Activated CD4-positive, alpha-beta T cell treated with anti-CD3 and anti-CD28 coated beads for 36 hours (primary cell): Measurements from ENCODE around the gene CADM4. TPM values are rescaled to one million over a fixed set of nuclear protein-coding genes. Genes with fewer than 3 reads are reported as not detected.

Experiments
- ATAC-seq: fragments of 200-7000 bp; cut with Tn5 transposase; one replicate; pipeline ENCODE4 v1.10.0; 2021; ENCODE audit warnings: mild to moderate bottlenecking, moderate library complexity
- CTCF ChIA-PET: fragments of 350-600 bp; sonication (Branson Sonifier 250); formaldehyde crosslinking; loops from one replicate; lab custom pipeline; 2021; ENCODE audit warnings: antibody characterized with exemption; lab: Charles Lee
- POLR2A ChIA-PET: fragments of 350-600 bp; sonication (Branson Sonifier 250); formaldehyde crosslinking; loops from one replicate; lab custom pipeline; 2021; ENCODE audit warnings: antibody characterized with exemption, inconsistent platforms; lab: Charles Lee
- DNase-seq: peaks from one replicate; pipeline ENCODE4 v3.0.0-alpha.2; 2020
- H3K27ac Mint-ChIP-seq: one replicate; pipeline ENCODE4 v1.8.0; 2021; ENCODE audit warnings: mixed read lengths
- H3K27me3 Mint-ChIP-seq: one replicate; pipeline ENCODE4 v1.8.0; 2021; ENCODE audit warnings: mixed read lengths
- H3K36me3 Mint-ChIP-seq: one replicate; pipeline ENCODE4 v1.8.0; 2021; ENCODE audit warnings: low read depth, mixed read lengths
- H3K4me1 Mint-ChIP-seq: one replicate; pipeline ENCODE4 v1.8.0; 2021; ENCODE audit warnings: mixed read lengths
- H3K4me3 Mint-ChIP-seq: one replicate; pipeline ENCODE4 v1.8.0; 2021; ENCODE audit warnings: mild to moderate bottlenecking, moderate library complexity, mixed read lengths
- H3K9me3 Mint-ChIP-seq: one replicate; pipeline ENCODE4 v1.8.0; 2021; ENCODE audit warnings: low read depth, mixed read lengths
- intact Hi-C, 2 experiments: fragments of 100-400 bp; cut with DNase I in 1 of 2; cut with micrococcal nuclease in 1 of 2; formaldehyde crosslinking; loops; one replicate each; pipeline versions ENCODE4 v1.14.2 to v1.15.1; 2022 to 2024; cut with DNase I, micrococcal nuclease
- total RNA-seq, 2 experiments: library from RNA; stranded (reverse); gene quantifications; one replicate each; pipeline ENCODE4 v1.2.3, GENCODE V29; 2021

CADM4 gene
- total RNA-seq, 2 experiments from 2014 or later: 0.53 to 0.61 TPM

DNA sequence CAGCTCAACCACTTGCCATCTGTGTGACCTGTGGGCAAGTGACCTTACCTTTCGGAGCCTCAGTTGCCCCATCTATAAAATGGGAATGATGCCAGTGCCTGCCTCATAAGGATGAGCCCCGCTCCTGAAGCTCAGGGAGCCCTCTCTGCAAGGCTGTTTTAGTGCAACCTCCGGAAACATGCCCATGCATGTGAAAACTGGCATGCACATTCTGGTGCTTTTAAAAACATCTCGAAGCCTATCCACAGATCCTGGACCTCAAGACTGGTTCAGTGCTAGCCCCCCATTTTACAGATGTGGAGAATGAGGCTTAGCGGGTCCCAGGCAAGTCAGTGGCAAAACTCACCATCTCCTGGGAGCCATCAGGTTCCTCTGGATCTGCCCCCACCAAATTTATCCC lies 5.6 kb downstream of the CADM4 start:
- no peaks in the 10 kb centered on the region for H3K9me3 Mint-ChIP-seq
- H3K36me3 Mint-ChIP-seq: no peaks in the 10 kb centered on the region
- no peak overlapping the region for H3K27ac Mint-ChIP-seq
- peaks cover 14% of the 10 kb centered on the region for H3K27me3 Mint-ChIP-seq
- CTCF ChIA-PET: no interaction called here
- ATAC-seq (no peak), DNase-seq (no peak)
- POLR2A ChIA-PET: no interaction called here
- intact Hi-C loops: no loop called here
- peaks cover 4% of the 10 kb centered on the region for H3K4me1 Mint-ChIP-seq
- no peak overlapping the region for H3K4me3 Mint-ChIP-seq

DNA sequence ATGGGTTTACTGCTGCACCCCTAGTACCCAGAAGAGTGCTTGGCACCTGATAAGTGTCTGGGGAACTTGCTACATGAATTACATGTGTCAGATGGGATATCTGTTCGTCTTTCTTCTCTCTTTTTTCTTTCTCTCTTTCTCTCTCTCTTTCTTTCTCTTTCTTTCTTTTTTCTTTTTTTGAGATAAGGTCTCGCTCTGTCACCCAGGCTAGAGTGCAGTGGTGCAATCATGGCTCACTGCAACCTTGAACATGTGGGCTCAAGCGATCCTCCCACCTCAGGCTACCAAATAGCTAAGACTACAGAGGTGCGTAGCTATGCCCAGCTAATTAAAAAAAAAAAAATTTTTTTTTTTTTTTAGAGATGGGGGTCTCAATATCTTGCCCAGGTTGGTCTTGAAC lies 6.1 kb downstream of the CADM4 start:
- Mint-ChIP-seq H3K4me1 (no peaks in the 10 kb centered on the region), H3K27ac (no peak overlapping the region), H3K36me3 (no peaks in the 10 kb centered on the region), H3K4me3 (no peak overlapping the region), H3K27me3 (peaks cover 8% of the 10 kb centered on the region), H3K9me3 (no peaks in the 10 kb centered on the region)
- DNase-seq: no peak
- CTCF ChIA-PET: no interaction called here
- POLR2A ChIA-PET: no interaction called here
- intact Hi-C loops: no loop called here
- ATAC-seq: no peak

DNA sequence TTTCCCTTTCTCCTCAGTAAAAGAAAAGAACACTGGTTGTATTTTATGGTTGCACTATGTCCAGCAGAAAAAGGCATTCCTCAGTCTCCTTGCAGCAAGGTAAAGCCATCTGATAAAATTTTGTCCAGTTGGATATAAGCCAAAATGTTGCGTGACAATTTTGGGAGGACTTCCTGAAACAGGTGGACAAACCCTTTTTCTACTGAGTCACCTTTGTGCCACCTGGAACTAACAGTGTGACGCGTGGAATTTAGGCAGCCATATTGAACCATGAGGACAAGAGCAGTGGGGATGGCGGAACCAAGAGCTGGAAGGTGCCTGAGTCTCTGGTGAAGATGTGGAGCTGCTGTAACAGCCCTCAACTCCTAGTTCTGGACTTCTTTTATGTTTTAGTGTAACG lies 8.2 kb downstream of the CADM4 start:
- intact Hi-C loops: no loop called here
- ATAC-seq (no peak), DNase-seq (no peak)
- no peaks in the 10 kb centered on the region for H3K36me3 Mint-ChIP-seq
- H3K9me3 Mint-ChIP-seq: no peaks in the 10 kb centered on the region
- H3K4me1 Mint-ChIP-seq: no peaks in the 10 kb centered on the region
- H3K27ac Mint-ChIP-seq: no peak overlapping the region
- ChIA-PET CTCF (no interaction called here), POLR2A (no interaction called here)
- H3K27me3 Mint-ChIP-seq: peaks cover 5% of the 10 kb centered on the region
- H3K4me3 Mint-ChIP-seq: no peak overlapping the region

DNA sequence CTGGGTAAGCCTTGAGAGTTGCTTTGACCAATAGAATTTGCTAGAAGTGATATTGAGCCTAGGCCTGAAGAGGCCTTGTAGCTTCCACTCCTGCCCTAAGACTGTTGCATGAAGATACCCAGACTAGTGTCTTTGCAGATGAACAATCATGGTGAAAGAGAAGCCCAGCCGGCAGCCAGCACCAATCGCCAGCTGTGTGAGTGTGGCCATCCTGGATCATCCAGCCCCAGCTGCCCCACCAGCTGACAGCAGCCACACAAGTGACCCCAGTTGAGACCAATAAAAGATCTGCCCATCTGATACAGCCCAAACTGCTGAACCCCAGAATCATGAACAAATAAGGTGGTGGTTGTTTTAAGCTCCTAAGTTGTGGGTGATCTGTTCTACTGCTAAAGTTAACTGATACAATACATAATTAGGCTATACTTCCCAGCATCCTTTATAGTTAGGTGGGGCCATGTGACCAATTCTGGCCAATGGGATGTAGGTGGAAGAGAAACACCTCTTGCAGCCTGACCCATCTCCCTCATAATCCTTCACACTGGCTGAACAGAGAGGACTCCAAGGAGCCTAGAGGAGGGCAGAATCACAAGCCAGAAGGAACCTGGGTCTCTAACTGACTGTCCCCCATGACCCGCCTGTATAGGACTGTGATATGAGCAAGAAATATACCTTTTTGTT lies 10.9 kb downstream of the CADM4 start:
- intact Hi-C loops: no loop called here
- no peaks in the 10 kb centered on the region for H3K9me3 Mint-ChIP-seq
- ATAC-seq (no peak), DNase-seq (no peak)
- H3K27me3 Mint-ChIP-seq: peaks cover 6% of the 10 kb centered on the region
- H3K36me3 Mint-ChIP-seq: no peaks in the 10 kb centered on the region
- CTCF ChIA-PET: interaction anchor here (0.6 to 1.2 kb wide), 3 partner anchors 73 to 193 kb away, joined by 3 to 5 read pairs (median 4); no protein-coding TSS in a partner anchor
- no peak overlapping the region for H3K27ac Mint-ChIP-seq
- peaks cover 14% of the 10 kb centered on the region for H3K4me1 Mint-ChIP-seq
- POLR2A ChIA-PET: interaction anchor here (1.0 kb wide), 1 partner anchor 14 kb away, joined by 3 read pairs; no protein-coding TSS in a partner anchor
- H3K4me3 Mint-ChIP-seq: no peak overlapping the region

DNA sequence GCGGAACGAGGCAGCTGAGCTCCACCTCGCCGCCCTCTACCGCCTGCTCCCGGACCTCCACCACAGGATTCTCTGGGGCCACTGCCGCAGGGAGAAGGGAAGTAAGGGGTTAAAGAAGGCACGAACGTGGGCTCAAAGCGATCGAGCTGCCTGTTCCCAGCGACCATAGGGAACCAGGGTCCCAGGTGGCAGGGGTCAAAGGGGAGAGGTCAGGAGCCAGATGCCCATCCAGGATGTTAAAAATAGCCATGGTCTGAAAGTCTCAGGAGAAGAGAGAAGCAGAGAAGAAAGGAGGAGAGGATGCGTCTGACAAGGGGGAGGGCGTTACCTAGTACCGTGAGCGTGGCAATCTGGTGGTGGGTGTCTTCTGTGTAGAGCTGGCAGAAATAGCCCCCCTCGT lies 12.8 kb downstream of the CADM4 start:
- Mint-ChIP-seq H3K9me3 (no peaks in the 10 kb centered on the region), H3K27me3 (peaks cover 6% of the 10 kb centered on the region), H3K36me3 (no peaks in the 10 kb centered on the region), H3K4me1 (peaks cover 14% of the 10 kb centered on the region), H3K27ac (no peak overlapping the region), H3K4me3 (no peak overlapping the region)
- ATAC-seq (no peak), DNase-seq (no peak)
- intact Hi-C loops: no loop called here
- CTCF ChIA-PET: interaction anchor here (0.7 to 1.5 kb wide), 5 partner anchors 32 to 496 kb away, joined by 3 to 8 read pairs (median 4); no protein-coding TSS in a partner anchor
- POLR2A ChIA-PET: no interaction called here

DNA sequence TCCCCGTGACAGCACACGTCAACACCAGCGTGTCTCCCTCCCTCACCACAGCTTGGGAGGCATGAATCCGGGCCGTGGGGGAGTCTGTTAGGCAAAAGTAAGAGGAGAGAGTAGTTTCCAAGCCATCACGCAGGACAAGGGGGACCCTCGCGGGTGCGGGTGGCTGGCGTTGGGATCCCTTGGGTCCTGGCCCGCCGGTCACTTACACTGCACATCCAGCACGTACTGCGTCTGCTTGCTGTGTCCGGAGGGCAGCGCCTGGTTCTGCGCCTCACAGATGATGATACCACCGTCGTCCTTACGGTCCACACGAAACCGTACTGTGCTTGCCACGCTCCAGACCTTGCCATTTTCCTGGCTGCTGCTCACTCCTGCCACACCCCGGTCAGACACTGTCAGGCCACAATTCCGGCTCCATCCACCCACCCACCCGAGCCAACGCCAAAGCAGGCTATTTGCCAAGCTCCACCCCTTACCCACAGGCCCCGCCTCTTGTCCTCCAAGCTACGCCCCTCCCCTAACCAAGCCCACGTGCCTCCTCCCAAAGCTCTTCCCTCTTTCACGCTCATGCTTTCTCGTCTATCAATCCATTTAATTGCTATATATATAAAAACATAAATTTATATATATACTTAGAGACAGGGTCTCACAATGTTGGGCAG lies 13.6 kb downstream of the CADM4 start:
- ATAC-seq (no peak), DNase-seq (peak; percentile 58)
- Mint-ChIP-seq H3K36me3 (no peaks in the 10 kb centered on the region), H3K27ac (no peak overlapping the region), H3K4me1 (peaks cover 14% of the 10 kb centered on the region), H3K9me3 (no peaks in the 10 kb centered on the region), H3K4me3 (no peak overlapping the region), H3K27me3 (peaks cover 6% of the 10 kb centered on the region)
- ChIA-PET CTCF (interaction anchor here (0.7 to 1.5 kb wide), 6 partner anchors 11 to 496 kb away, joined by 3 to 8 read pairs (median 4); no protein-coding TSS in a partner anchor), POLR2A (no interaction called here)
- intact Hi-C loops: loop anchor here (1.0 to 2.0 kb wide), 2 partner anchors 13 to 42 kb away; partner anchors contain the start of gene CADM4 (in 1 of the 2)

DNA sequence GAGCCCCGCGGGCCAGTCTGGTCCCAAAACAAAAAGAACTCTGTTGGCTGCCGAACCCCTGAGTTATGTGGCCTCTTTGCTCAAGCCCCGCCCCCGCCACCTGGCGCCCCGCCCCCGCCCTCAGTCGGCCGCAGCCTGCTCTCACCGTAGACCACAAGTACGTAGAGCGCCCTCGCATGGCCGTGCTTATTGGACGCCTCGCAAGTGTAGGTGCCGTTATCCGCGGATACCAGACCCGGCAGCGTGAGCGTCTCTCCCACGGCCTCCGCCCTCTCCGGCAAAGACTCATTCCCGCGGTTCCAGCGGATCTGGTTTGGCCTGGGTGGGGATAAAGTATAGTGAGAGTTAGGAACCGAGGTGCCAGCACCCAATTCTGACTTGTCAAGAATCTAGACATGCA lies 14.7 kb downstream of the CADM4 start:
- DNase-seq (peak; percentile 96), ATAC-seq (peak; percentile 90)
- H3K9me3 Mint-ChIP-seq: no peaks in the 10 kb centered on the region
- H3K4me3 Mint-ChIP-seq: no peak overlapping the region
- intact Hi-C loops: loop anchor here (1.0 to 2.0 kb wide), 3 partner anchors 14 to 43 kb away; partner anchors contain the start of gene CADM4 (in 2 of the 2)
- peaks cover 23% of the 10 kb centered on the region for H3K4me1 Mint-ChIP-seq
- ChIA-PET POLR2A (no interaction called here), CTCF (interaction anchor here (0.8 kb wide), 1 partner anchor 13 kb away, joined by 5 read pairs; no protein-coding TSS in a partner anchor)
- no peaks in the 10 kb centered on the region for H3K36me3 Mint-ChIP-seq
- no peak overlapping the region for H3K27ac Mint-ChIP-seq
- H3K27me3 Mint-ChIP-seq: peaks cover 6% of the 10 kb centered on the region

DNA sequence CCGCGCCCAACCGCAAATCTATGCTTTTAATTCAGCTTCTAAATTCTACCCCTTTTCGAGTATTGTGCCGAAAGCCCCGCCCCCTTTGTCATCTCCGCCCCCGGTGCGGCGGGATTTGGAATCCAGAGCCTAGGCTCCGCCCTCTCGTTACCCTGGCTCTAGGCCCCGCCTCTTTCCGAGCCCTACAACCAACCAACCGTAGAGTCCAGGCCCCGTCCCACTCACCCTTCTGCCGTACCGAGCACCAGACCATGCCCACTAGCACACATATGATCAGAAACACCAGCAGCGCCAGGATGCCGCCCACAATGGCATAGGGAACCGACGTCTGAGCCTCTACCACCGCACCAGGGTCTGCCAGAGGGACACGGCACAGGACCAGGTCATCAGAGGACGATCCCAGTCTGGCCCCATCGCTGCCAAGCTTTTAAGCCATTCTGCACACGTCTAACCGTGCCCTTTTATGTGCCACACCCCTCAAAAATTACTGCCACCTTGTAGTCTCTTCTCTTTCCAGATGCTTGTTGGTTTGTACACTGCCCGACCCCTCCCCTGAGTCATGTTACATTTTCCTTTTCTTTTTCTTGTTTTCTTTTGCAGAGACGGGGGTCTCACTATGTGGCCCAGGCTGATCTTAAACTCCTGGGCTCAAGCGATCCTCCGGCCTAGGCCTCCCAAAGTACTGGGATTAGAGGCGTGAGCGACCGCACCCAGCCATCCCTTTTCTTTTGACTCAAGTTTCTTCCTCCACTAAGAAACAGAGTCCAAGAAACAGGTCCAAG lies 15.6 kb downstream of the CADM4 start:
- DNase-seq: peak; percentile 56
- intact Hi-C loops: loop anchor here (1.0 to 2.0 kb wide), 2 partner anchors 15 kb away; partner anchors contain the start of gene CADM4 (in 2 of the 2)

DNA sequence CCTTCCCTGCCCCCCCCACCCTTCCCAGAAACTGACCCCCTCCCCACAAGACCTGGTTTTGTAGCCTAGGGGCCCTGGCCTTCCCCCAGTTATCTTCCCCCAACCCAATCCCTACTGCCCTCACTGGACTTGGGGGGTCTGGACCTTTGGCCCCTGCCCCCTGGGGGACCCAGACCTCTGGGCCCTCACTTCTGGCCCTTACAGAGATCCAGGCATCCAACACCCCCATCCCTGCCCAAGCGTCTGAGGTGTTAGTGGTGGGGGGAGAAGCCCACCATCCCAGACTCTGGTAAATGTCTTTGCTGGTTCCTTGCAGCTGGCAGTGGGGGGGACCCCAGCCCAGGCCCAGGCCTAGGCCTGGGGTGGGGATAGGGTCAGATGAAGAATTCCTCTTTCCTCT lies 16.7 kb downstream of the CADM4 start:
- ATAC-seq (no peak), DNase-seq (no peak)
- no peak overlapping the region for H3K27ac Mint-ChIP-seq
- CTCF ChIA-PET: no interaction called here
- POLR2A ChIA-PET: no interaction called here
- intact Hi-C loops: no loop called here
- no peak overlapping the region for H3K4me3 Mint-ChIP-seq
- H3K4me1 Mint-ChIP-seq: peaks cover 24% of the 10 kb centered on the region
- H3K9me3 Mint-ChIP-seq: no peaks in the 10 kb centered on the region
- H3K36me3 Mint-ChIP-seq: no peaks in the 10 kb centered on the region
- peaks cover 6% of the 10 kb centered on the region for H3K27me3 Mint-ChIP-seq

More for the DNA sequence above, 15.6 kb downstream of the CADM4 start:
- ChIA-PET POLR2A (no interaction called here), CTCF (interaction anchor here (0.6 to 0.9 kb wide), 3 partner anchors 69 to 105 kb away, joined by 3 to 4 read pairs (median 3); no protein-coding TSS in a partner anchor)
- Mint-ChIP-seq H3K36me3 (no peaks in the 10 kb centered on the region), H3K4me3 (no peak overlapping the region), H3K27ac (no peak overlapping the region), H3K27me3 (peaks cover 6% of the 10 kb centered on the region), H3K4me1 (peaks cover 24% of the 10 kb centered on the region), H3K9me3 (no peaks in the 10 kb centered on the region)
- no peak for ATAC-seq

DNA sequence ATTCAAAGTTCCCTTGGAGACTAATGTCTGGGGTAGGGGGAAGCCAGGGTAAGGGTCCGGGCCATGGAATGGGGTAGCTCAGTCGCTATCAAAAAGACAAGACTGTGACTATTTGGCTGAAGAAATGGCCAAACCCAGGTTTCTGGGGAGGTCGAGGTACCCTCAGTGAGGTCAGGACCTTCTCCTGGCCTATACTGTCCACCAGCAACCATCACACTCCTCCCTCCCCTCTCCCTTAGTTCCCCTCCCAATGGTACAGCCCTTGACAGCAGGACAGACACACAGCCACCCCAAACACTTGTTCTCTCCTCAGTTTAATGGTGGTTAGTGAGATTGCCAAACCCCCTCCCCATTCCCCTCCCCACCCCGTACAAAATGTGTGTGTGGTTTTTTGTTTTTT lies 17.6 kb downstream of the CADM4 start:
- CTCF ChIA-PET: interaction anchor here (0.8 kb wide), 1 partner anchor 27 kb away, joined by 5 read pairs; no protein-coding TSS in a partner anchor
- POLR2A ChIA-PET: no interaction called here
- Mint-ChIP-seq H3K4me1 (peaks cover 24% of the 10 kb centered on the region), H3K27me3 (peaks cover 6% of the 10 kb centered on the region), H3K9me3 (no peaks in the 10 kb centered on the region), H3K27ac (no peak overlapping the region), H3K36me3 (no peaks in the 10 kb centered on the region), H3K4me3 (no peak overlapping the region)
- ATAC-seq (no peak), DNase-seq (no peak)
- intact Hi-C loops: no loop called here
